Testis (tissue), 3 donors: ENCODE measurements around the gene CNTROB. TPM values are rescaled to one million over a fixed set of nuclear protein-coding genes. Genes with fewer than 3 reads are reported as not detected.

Experiments
- DNase-seq: peaks from one replicate; pipeline ENCODE4 v3.0.0-alpha.2; 2019
- H3K27ac ChIP-seq, 2 donors: fragments of 200-600 bp; sonication (generic); one replicate each; pipeline ENCODE4 v1.5.1; 2019
- H3K27me3 ChIP-seq: fragments of 200-600 bp; sonication (generic); one replicate; pipeline ENCODE4 v1.5.1; 2019
- H3K36me3 ChIP-seq: fragments of 200-600 bp; sonication (generic); one replicate; pipeline ENCODE4 v1.5.1; 2017; ENCODE audit warnings: low read depth; ENCODE audit errors: missing control alignments
- H3K4me1 ChIP-seq: fragments of 200-600 bp; sonication (generic); one replicate; pipeline ENCODE4 v1.5.1; 2019
- H3K4me3 ChIP-seq, 2 donors: fragments of 200-600 bp; sonication (generic); one replicate each; pipeline ENCODE4 v1.5.1; 2017 to 2019
- H3K9me3 ChIP-seq: fragments of 200-600 bp; sonication (generic); one replicate; pipeline ENCODE4 v1.5.1; 2017
- POLR2A ChIP-seq: fragments of 450-650 bp; IDR thresholded peaks from one replicate; pipeline ENCODE4 v1.6.1; 2017; ENCODE audit warnings: antibody characterized with exemption, mild to moderate bottlenecking, moderate library complexity
- whole genome bisulfite sequencing, 2 donors: methylation state at CpG; one replicate each; pipeline ENCODE4 v1.1.5; 2018; 5-methylcytosine and 5-hydroxymethylcytosine counted together
- intact Hi-C: fragments of 100-400 bp; cut with DNase I; formaldehyde crosslinking; loops from one replicate; pipeline ENCODE4 v1.15.1; 2023; ENCODE audit warnings: low total_unique reads
- polyA plus RNA-seq: library from polyadenylated mRNA; stranded (reverse); fragments of 350-450 nt; fragmentation: Illumina TruSeq; extraction: RNeasy Lipid Tissue Mini Kit (QIAGEN cat#74804); gene quantifications from one replicate; pipeline ENCODE4 v1.2.3, GENCODE V29; 2014; ENCODE audit warnings: low read depth, low replicate concordance; ENCODE audit not compliant: insufficient read depth
- total RNA-seq, 2 donors: library from RNA; depleted of rRNA; stranded (reverse); fragments of >200 nt; gene quantifications; one replicate each; pipeline ENCODE4 v1.2.3, GENCODE V29; 2016
- TF ChIP-seq, protein P1 (sequence below), 3 experiments: fragments of 450-650 bp in 2 of 3; fragments of 200-600 bp in 1 of 3; sonication (generic) in 1 of 3; IDR thresholded peaks; one replicate each; pipeline ENCODE4 v1.5.1; 2016 to 2019; ENCODE audit warnings: antibody characterized with exemption in 3 of 3, mild to moderate bottlenecking in 2 of 3, moderate library complexity in 1 of 3

CNTROB gene
- total and polyA plus RNA-seq, 3 donors from 2014 or later = 79.2 to 153 (median 111) TPM

DNA sequence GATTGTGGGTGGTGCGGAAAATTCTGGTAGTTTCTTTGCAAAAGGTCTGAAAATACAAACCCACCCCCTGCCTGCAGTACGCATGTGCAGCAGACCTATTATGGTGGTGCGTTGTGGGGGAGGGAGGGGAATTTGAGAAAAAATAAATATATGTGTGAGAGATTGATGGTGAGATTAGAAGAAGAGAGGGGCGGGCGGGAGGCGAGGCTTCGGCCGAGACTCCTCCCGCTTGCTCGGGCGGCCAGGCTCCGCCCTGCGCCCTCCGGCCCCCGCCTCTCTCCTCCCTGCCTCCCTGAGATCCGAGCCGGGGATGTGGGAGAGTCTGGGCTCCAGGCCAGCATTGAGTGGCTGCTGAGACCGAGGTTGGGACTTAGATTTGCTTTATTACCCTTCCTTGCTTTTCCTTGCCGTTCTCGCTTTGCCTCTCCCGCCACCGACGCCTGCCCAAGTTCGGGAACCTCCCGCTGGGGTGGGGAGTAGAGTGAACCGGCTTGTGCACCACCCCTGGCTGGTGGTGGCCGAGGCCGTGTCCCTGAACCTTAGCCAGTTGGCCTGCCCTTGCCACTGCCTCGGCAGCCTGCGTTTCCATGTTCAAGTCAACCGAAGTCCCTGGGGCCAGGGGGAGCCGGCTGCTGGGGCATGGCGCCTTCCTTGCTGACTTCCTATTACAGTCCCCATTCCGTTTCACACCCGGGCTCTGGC, 44.4 kb upstream of the CNTROB start:
- TF ChIP-seq POLR2A = peak; percentile 0
- TF ChIP-seq, protein P1, sequence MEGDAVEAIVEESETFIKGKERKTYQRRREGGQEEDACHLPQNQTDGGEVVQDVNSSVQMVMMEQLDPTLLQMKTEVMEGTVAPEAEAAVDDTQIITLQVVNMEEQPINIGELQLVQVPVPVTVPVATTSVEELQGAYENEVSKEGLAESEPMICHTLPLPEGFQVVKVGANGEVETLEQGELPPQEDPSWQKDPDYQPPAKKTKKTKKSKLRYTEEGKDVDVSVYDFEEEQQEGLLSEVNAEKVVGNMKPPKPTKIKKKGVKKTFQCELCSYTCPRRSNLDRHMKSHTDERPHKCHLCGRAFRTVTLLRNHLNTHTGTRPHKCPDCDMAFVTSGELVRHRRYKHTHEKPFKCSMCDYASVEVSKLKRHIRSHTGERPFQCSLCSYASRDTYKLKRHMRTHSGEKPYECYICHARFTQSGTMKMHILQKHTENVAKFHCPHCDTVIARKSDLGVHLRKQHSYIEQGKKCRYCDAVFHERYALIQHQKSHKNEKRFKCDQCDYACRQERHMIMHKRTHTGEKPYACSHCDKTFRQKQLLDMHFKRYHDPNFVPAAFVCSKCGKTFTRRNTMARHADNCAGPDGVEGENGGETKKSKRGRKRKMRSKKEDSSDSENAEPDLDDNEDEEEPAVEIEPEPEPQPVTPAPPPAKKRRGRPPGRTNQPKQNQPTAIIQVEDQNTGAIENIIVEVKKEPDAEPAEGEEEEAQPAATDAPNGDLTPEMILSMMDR (IDR thresholded peaks at IDR 0.05) = no peak
- WGBS, 2 donors = 1 to 2% methylated on average over 30 to 35 of the region's 35 CpGs
- DNase-seq = peak; percentile 95
- no peaks in the 10 kb centered on the region for H3K36me3 ChIP-seq
- peak overlapping the region; percentile 27 to 74 for H3K4me3 ChIP-seq
- no peaks in the 10 kb centered on the region for H3K27me3 ChIP-seq
- H3K27ac ChIP-seq = peak overlapping the region; percentile 87 to 91
- intact Hi-C loops = no loop called here
- peaks cover 49% of the 10 kb centered on the region for H3K4me1 ChIP-seq
- no peaks in the 10 kb centered on the region for H3K9me3 ChIP-seq

DNA sequence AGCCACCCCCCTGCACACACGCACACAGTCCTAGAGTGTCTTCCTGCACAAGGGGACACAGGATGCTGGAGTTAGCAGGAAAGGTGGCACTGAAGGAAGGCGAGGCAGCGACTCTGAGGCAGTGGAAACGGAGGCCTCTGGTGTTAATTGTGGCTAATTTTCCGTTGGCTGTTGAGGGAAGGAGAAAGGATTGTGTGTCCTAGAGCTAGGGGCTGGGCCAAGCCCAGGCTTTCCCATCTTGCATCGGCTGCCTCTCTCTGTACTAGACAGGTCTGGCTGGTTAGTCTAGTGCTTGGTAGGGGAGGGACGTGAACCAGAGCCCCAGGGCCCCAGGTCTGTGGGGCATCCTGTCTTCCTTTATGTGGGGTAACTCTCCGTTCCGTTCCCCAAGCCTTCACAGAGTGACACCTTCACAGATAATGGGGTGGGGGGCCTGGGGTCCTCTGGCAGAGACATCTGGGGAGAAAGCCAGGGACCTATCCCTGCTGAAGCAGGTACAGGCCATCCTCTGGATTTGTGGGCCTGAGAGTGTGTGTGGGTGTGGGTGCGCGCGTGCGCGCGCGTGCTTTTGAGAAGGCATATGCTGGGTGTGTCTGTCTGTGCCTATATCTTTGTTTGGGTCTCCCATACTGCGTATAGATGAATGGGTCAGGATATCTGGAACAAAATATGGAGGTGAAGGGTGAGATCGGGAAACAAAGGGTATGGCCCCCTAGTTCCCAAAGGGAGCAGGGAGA, 43.7 kb upstream of the CNTROB start, which contains the start of gene CHD3:
Gene CHD3 (plus strand): TSS at position 606 of the 737 bp plus-strand sequence. CDS start 212 bp downstream, outside the sequence.
- H3K27ac ChIP-seq = peak within 1 kb of the TSS; percentile 87 to 91
- peaks cover 44% of the 10 kb centered on the region for H3K4me1 ChIP-seq
- H3K27me3 ChIP-seq = no peaks in the 10 kb centered on the region
- no peaks in the 10 kb centered on the region for H3K9me3 ChIP-seq
- no peak for DNase-seq
- WGBS, 2 donors = 10 to 29% methylated on average over 9 to 18 of the region's 18 CpGs
- no peaks in the 10 kb centered on the region for H3K36me3 ChIP-seq
- intact Hi-C loops = no loop called here
- H3K4me3 ChIP-seq = peak within 1 kb of the TSS; percentile 27 to 74
- TF ChIP-seq, protein P1 (IDR thresholded peaks at IDR 0.05) = no peak
- no peak for TF ChIP-seq POLR2A

DNA sequence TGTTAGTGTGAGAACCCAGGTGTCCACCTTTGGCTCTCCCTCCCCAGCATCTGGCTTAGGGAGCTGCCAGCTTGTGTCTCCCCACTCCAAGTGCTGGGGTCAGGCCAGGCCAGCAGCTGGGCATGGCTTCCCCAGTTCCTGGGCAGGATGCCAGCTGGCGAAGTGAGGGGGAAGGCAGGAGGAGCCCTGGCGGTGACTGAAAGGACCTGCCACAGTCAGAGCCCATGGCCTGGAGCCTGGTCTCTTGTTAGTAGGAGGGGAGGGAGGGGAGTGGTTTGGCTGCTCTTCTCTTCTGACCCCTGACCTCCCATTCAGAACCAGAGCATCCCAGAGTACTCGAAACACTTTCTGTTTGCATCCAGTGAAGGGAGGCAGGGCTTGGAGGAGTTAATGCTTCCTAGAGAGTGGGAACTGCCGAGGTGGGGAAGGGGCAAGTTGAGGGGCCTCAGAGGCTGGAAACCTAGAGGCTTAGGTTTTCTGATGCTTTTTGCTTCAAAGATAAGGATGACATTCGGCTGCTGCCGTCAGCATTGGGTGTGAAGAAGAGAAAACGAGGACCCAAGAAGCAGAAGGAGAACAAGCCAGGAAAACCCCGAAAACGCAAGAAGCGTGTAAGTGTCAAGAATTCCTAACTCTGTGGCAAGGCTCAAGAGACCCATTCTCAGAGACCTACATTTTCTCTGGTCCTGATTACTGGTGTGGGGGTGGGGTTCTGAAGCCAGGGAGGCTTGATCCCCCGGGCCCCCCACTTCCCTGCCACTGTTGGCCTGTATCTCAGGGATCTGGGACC, 42.6 kb upstream of the CNTROB start:
- WGBS, 2 donors = 37 to 50% methylated on average over 9 to 11 of the region's 11 CpGs
- H3K36me3 ChIP-seq = no peaks in the 10 kb centered on the region
- DNase-seq = peak; percentile 97
- H3K4me1 ChIP-seq = peaks cover 37% of the 10 kb centered on the region
- intact Hi-C loops = no loop called here
- H3K27me3 ChIP-seq = no peaks in the 10 kb centered on the region
- no peaks in the 10 kb centered on the region for H3K9me3 ChIP-seq
- H3K4me3 ChIP-seq = no peak overlapping the region
- TF ChIP-seq, protein P1 (IDR thresholded peaks at IDR 0.05) = peak; percentile 30 to 70 (median 56)
- TF ChIP-seq POLR2A = no peak
- peak overlapping the region; percentile 87 to 91 for H3K27ac ChIP-seq

DNA sequence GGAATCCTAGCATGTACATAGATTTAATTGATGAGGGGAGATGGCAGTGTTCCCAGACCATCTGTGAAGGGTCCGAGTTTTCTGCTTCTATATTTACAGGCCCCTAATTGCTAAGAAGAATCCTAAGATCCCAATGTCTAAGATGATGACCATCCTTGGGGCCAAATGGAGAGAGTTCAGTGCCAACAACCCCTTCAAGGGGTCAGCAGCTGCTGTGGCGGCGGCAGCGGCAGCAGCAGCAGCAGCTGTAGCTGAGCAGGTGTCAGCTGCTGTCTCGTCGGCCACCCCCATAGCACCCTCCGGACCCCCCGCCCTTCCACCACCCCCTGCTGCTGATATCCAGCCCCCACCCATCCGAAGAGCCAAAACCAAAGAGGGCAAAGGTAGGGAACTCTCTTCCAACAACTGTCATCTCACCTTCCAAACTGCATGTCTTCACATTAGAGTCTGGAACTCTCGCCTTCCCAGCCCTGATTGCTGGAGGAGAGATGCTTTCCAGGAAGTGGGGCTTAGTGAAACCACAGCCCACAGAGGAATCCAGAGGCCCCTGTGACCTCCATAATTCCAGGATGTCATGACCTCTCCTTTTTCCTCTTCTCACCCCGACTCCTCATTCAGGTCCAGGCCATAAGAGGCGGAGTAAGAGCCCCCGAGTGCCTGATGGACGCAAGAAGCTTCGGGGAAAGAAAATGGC, 38.7 kb upstream of the CNTROB start:
- no peaks in the 10 kb centered on the region for H3K9me3 ChIP-seq
- DNase-seq = no peak
- no peak overlapping the region for H3K27ac ChIP-seq
- WGBS, 2 donors = 81 to 87% methylated on average over 13 to 15 of the region's 15 CpGs
- H3K36me3 ChIP-seq = no peaks in the 10 kb centered on the region
- TF ChIP-seq, protein P1 (IDR thresholded peaks at IDR 0.05) = no peak
- TF ChIP-seq POLR2A = no peak
- intact Hi-C loops = no loop called here
- peaks cover 19% of the 10 kb centered on the region for H3K4me1 ChIP-seq
- no peak overlapping the region for H3K4me3 ChIP-seq
- no peaks in the 10 kb centered on the region for H3K27me3 ChIP-seq
